PC-3 (cell line): ENCODE measurements around the gene HDAC4. TPM values are rescaled to one million over a fixed set of nuclear protein-coding genes. Genes with fewer than 3 reads are reported as not detected.

Experiments
- ATAC-seq: fragments of 200-7000 bp; cut with Tn5 transposase; 2 replicates; pipeline ENCODE4 v1.9.1; 2020; ENCODE audit warnings: mild to moderate bottlenecking, moderate library complexity
- BruUV-seq: library from RNA; stranded (reverse); fragments of 400-500 nt; replicated peaks from 2 replicates; lab custom pipeline; 2021; lab: Mats Ljungman, UMichigan
- CTCF ChIA-PET: fragments of 300-600 bp; sonication (Branson Sonifier 250); formaldehyde crosslinking; loops from one replicate; lab custom pipeline; 2022; ENCODE audit warnings: antibody characterized with exemption; lab: Charles Lee
- POLR2A ChIA-PET: fragments of 300-600 bp; sonication (Branson Sonifier 250); formaldehyde crosslinking; loops from one replicate; lab custom pipeline; 2022; ENCODE audit warnings: antibody characterized with exemption; ENCODE audit not compliant: unreplicated experiment; lab: Charles Lee
- DNase-seq: peaks from one replicate; pipeline ENCODE4 v3.0.0-alpha.2; 2015
- H2AFZ ChIP-seq: fragments of 300-600 bp; sonication (generic); 2 replicates; pipeline ENCODE4 v1.6.0; 2016; ENCODE audit warnings: antibody characterized with exemption, low read length
- H3F3A ChIP-seq: fragments of 300-600 bp; sonication (generic); one replicate; pipeline ENCODE4 v1.6.0; 2017; ENCODE audit warnings: antibody characterized with exemption, low read length, control low read depth, mild to moderate bottlenecking; ENCODE audit not compliant: unreplicated experiment
- H3K27ac ChIP-seq: fragments of 300-600 bp; sonication (generic); 2 replicates; pipeline ENCODE4 v1.5.1; 2016; ENCODE audit warnings: mild to moderate bottlenecking, low read length
- H3K27me3 ChIP-seq: fragments of 300-600 bp; sonication (generic); 2 replicates; pipeline ENCODE4 v1.6.1; 2016; ENCODE audit warnings: low read length, mixed read lengths
- H3K36me3 ChIP-seq: fragments of 300-600 bp; sonication (generic); 2 replicates; pipeline ENCODE4 v1.6.1; 2016; ENCODE audit warnings: low read depth, mixed run types, low read length, mixed read lengths
- H3K4me1 ChIP-seq: fragments of 300-600 bp; sonication (generic); 2 replicates; pipeline ENCODE4 v1.5.1; 2016; ENCODE audit warnings: low read length; ENCODE audit not compliant: insufficient read depth
- H3K4me2 ChIP-seq: fragments of 300-600 bp; sonication (generic); 2 replicates; pipeline ENCODE4 v1.6.0; 2016; ENCODE audit warnings: low read length
- H3K4me3 ChIP-seq: fragments of 300-600 bp; sonication (generic); 2 replicates; pipeline ENCODE4 v1.5.1; 2016; ENCODE audit warnings: mild to moderate bottlenecking, low read length, mixed read lengths
- H3K79me2 ChIP-seq: fragments of 300-600 bp; sonication (generic); 2 replicates; pipeline ENCODE4 v1.6.1; 2017; ENCODE audit warnings: low read length, mixed read lengths
- H3K9ac ChIP-seq: fragments of 300-600 bp; sonication (generic); 2 replicates; pipeline ENCODE4 v1.6.0; 2016; ENCODE audit warnings: mild to moderate bottlenecking, low read length
- H3K9me2 ChIP-seq: fragments of 300-600 bp; sonication (generic); replicated peaks from 2 replicates; pipeline ENCODE4 v1.6.1; 2016; ENCODE audit warnings: mixed run types, low read length, mixed read lengths
- H3K9me3 ChIP-seq: fragments of 300-600 bp; sonication (generic); 2 replicates; pipeline ENCODE4 v1.6.1; 2016; ENCODE audit warnings: low read length, mixed read lengths
- H4K20me1 ChIP-seq: fragments of 300-600 bp; sonication (generic); 2 replicates; pipeline ENCODE4 v1.6.1; 2016; ENCODE audit warnings: low read length, mixed read lengths
- CTCF ChIP-seq: fragments of 300-600 bp; sonication (generic); conservative IDR thresholded peaks from 2 replicates; pipeline ENCODE4 v1.5.1; 2017; ENCODE audit warnings: antibody characterized with exemption, low read depth, mild to moderate bottlenecking, low read length
- EZH2 ChIP-seq: fragments of 300-600 bp; sonication (generic); IDR thresholded peaks from one replicate; pipeline ENCODE4 v1.6.1; 2017; ENCODE audit warnings: antibody characterized with exemption, mild to moderate bottlenecking, low read length; ENCODE audit not compliant: unreplicated experiment
- EZH2phosphoT487 ChIP-seq: fragments of 300-600 bp; sonication (generic); IDR thresholded peaks from 2 replicates; pipeline ENCODE4 v1.6.1; 2018; ENCODE audit warnings: mild to moderate bottlenecking, antibody characterized with exemption, low read length, borderline replicate concordance
- intact Hi-C: fragments of 100-400 bp; cut with micrococcal nuclease; formaldehyde crosslinking; loops from 2 replicates; pipeline ENCODE4 v1.9.0; 2023
- total RNA-seq: library from RNA; depleted of rRNA; stranded (reverse); fragments of >200 nt; gene quantifications from 2 replicates; pipeline ENCODE4 v1.2.3, GENCODE V29; 2014

Gene HDAC4
- total RNA-seq, 1 experiment from 2014 or later = 8.5 TPM

- Histone ChIP-seq H4K20me1 (no peaks in the 10 kb centered on the region), H3K9ac (no peak overlapping the region), H3K79me2 (no peaks in the 10 kb centered on the region), H3K9me2 (no peaks in the 10 kb centered on the region), H3K9me3 (no peaks in the 10 kb centered on the region), H3K4me3 (no peak overlapping the region), H3K27ac (no peak overlapping the region), H3K27me3 (peaks cover 11% of the 10 kb centered on the region; the same call in 1 of the 2 replicates), H3K4me2 (no peak overlapping the region), H3K4me1 (peaks cover 7% of the 10 kb centered on the region; the same call in 1 of the 2 replicates), H3K36me3 (no peaks in the 10 kb centered on the region), H3F3A (no peaks in the 10 kb centered on the region), H2AFZ (no peak overlapping the region)
- ChIA-PET POLR2A (no interaction called here), CTCF (no interaction called here)
- TF ChIP-seq CTCF (no peak), EZH2 (no peak), EZH2phosphoT487 (no peak)
- BruUV-seq = no TSS peak
- DNase-seq (no peak), ATAC-seq (no peak)
- intact Hi-C loops = no loop called here
These were observed 374.0 kb downstream of the HDAC4 start for GRCh38 chr2:239026711-239027361.

GRCh38 chr2:239025951-239026461, 374.8 kb downstream of the HDAC4 start:
- intact Hi-C loops = no loop called here
- Histone ChIP-seq H3K9ac (no peak overlapping the region), H3F3A (no peaks in the 10 kb centered on the region), H3K9me3 (no peaks in the 10 kb centered on the region), H3K9me2 (no peaks in the 10 kb centered on the region), H3K4me1 (peaks cover 7% of the 10 kb centered on the region; the same call in 1 of the 2 replicates), H4K20me1 (no peaks in the 10 kb centered on the region), H3K4me3 (no peak overlapping the region), H3K4me2 (no peak overlapping the region), H3K79me2 (no peaks in the 10 kb centered on the region), H3K27ac (no peak overlapping the region), H3K36me3 (no peaks in the 10 kb centered on the region), H3K27me3 (peaks cover 6% of the 10 kb centered on the region; the same call in 1 of the 2 replicates), H2AFZ (no peak overlapping the region)
- no peak for DNase-seq
- BruUV-seq = no TSS peak
- POLR2A ChIA-PET = no interaction called here
- no peak for ATAC-seq
- CTCF ChIA-PET = no interaction called here
- TF ChIP-seq EZH2 (no peak), CTCF (no peak), EZH2phosphoT487 (no peak)
